Activated naive CD4-positive, alpha-beta T cell treated with anti-CD3 and anti-CD28 coated beads for 36 hours (primary cell): ENCODE results near the gene MAN1C1. TPM values are rescaled to one million over a fixed set of nuclear protein-coding genes. Genes with fewer than 3 reads are reported as not detected.

Experiments
- CTCF ChIA-PET: fragments of 350-600 bp; sonication (Branson Sonifier 250); formaldehyde crosslinking; loops from one replicate; lab custom pipeline; 2021; ENCODE audit warnings: antibody characterized with exemption; lab: Charles Lee
- DNase-seq: peaks from one replicate; pipeline ENCODE4 v3.0.0-alpha.2; 2020
- H3K27ac Mint-ChIP-seq: one replicate; pipeline ENCODE4 v1.8.0; 2021; ENCODE audit warnings: mild to moderate bottlenecking, mixed read lengths
- H3K27me3 Mint-ChIP-seq: one replicate; pipeline ENCODE4 v1.8.0; 2021; ENCODE audit warnings: low read depth, mixed read lengths
- H3K36me3 Mint-ChIP-seq: one replicate; pipeline ENCODE4 v1.8.0; 2021; ENCODE audit warnings: low read depth, mixed read lengths
- H3K4me1 Mint-ChIP-seq: one replicate; pipeline ENCODE4 v1.8.0; 2021; ENCODE audit warnings: low read depth, mixed read lengths
- H3K4me3 Mint-ChIP-seq: one replicate; pipeline ENCODE4 v1.8.0; 2021; ENCODE audit warnings: mild to moderate bottlenecking, moderate library complexity, mixed read lengths
- H3K9me3 Mint-ChIP-seq: one replicate; pipeline ENCODE4 v1.8.0; 2021; ENCODE audit warnings: mixed read lengths
- intact Hi-C: fragments of 100-400 bp; cut with micrococcal nuclease; formaldehyde crosslinking; loops from one replicate; pipeline ENCODE4 v1.15.1; 2023
- total RNA-seq, 2 experiments: library from RNA; stranded (reverse); gene quantifications; one replicate each; pipeline ENCODE4 v1.2.3, GENCODE V29; 2021

MAN1C1 gene
- total RNA-seq, 2 experiments from 2014 or later: 4.9 to 6.3 TPM

DNA sequence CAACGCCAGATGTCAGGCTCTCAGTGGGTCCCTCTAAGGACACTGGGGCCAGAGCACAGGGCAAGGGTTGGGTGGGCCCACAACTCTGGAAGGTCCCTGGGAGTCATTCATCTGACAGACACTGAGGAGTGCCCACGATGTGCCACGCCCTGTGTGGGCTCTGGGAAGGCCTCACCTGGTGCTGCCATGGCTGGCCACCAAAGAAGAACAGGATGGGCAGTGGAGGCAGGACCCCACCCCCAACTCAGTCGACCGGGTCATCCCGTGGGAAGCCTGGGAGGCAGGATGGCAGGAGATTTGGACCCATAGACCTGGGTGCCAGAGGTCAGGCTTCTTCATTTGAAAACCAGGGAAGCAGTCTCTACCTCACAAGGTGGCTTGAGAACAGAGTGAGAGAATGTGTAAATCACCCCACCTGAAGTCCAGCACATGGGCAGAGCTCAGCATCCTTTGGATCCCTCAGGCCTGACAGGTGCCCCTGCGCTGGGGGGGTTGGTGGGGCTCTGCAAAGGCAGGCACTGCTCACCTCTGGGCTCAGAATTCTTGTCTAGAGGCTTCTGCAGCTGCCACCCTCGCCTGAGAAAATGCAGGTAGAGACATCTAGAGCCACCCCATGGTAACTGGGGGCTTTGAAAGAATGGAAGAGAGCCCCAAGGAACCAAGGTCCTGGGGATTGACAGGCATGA lies 182.2 kb downstream of the MAN1C1 start:
- H3K36me3 Mint-ChIP-seq: peaks cover 4% of the 10 kb centered on the region
- peaks cover 3% of the 10 kb centered on the region for H3K9me3 Mint-ChIP-seq
- H3K27me3 Mint-ChIP-seq: no peaks in the 10 kb centered on the region
- peaks cover 68% of the 10 kb centered on the region for H3K4me1 Mint-ChIP-seq
- intact Hi-C loops: loop anchor here (5.0 kb wide), 3 partner anchors 87 to 252 kb away; no protein-coding TSS in a partner anchor
- no peak for DNase-seq
- peak overlapping the region; percentile 63 for H3K4me3 Mint-ChIP-seq
- CTCF ChIA-PET: interaction anchor here (0.6 to 5.2 kb wide), 21 partner anchors 12 to 279 kb away, joined by 3 to 39 read pairs (median 5); partner anchors contain the start of gene MTFR1L
- H3K27ac Mint-ChIP-seq: no peak overlapping the region

DNA sequence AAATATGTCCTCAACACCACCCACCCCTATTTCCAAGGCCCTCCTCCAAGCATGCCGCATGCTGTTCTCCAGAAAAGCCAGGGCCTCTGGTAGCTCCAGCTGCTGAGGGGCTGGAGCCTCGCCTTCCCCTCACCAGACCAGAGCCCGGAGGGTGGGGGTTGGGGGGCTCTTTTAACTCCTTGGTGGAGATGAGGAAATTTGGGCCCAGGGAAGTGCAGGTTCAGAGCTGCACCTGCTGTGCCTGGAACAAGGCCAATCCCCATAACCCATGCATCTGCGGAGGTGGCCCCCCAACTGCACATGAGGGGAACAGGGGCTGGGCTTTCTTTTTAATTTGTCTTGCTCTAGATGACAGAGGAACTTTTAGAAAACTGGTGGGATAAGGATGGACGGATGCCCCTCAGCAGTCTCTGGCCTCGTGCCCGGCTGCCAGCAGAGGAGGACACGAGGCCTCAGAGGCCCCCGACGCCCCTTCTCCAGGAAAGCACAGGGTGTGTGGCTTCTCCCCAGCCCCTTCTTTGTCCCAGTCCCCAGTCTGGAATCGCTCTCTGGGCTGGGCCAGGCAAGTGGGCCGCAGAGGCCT lies 182.9 kb downstream of the MAN1C1 start:
- CTCF ChIA-PET: interaction anchor here (1.0 to 5.2 kb wide), 5 partner anchors 11 to 227 kb away, joined by 3 to 39 read pairs (median 4); no protein-coding TSS in a partner anchor
- peaks cover 3% of the 10 kb centered on the region for H3K9me3 Mint-ChIP-seq
- peak overlapping the region; percentile 63 for H3K4me3 Mint-ChIP-seq
- peak overlapping the region; percentile 52 for H3K27ac Mint-ChIP-seq
- H3K4me1 Mint-ChIP-seq: peaks cover 69% of the 10 kb centered on the region
- no peaks in the 10 kb centered on the region for H3K27me3 Mint-ChIP-seq
- DNase-seq: no peak
- intact Hi-C loops: loop anchor here (5.0 kb wide), 3 partner anchors 87 to 252 kb away; no protein-coding TSS in a partner anchor
- H3K36me3 Mint-ChIP-seq: peaks cover 4% of the 10 kb centered on the region

DNA sequence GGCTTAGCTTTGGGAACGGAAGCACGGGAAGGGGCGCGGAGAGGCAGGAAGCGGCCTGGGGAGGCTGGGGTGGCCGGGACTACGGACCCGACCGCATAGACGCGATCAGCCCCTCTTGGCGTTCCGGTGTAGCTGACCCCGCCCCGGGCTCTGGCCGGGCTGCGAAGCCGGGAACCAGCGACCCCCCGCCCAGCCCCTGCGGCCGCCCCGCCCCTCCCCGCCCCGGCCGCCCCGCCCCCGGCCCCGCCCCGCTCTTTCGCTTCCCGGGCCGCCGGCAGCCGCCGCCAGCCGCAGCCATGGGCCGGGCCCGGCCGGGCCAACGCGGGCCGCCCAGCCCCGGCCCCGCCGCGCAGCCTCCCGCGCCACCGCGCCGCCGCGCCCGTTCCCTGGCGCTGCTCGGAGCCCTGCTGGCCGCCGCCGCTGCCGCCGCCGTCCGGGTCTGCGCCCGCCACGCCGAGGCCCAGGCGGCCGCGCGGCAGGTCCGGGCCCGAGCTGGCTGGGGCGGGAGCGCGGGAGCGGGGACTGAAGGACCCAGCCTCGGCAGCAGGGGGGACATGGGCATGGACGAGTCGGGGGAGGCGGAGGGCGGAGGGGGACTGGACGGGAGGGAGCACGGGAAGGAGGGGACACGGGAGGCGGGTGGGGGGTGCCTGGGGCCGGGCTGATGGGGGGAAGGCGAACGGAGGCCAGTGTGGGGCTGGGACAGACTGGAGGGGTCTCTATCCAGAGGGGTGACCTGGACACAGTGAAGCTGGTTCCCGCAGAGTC lies 183.5 kb downstream of the MAN1C1 start, which contains the start of gene SELENON:
Gene SELENON, plus strand, starts transcription at position 259 of the 768 bp plus-strand sequence. Its CDS starts 38 bp downstream, at position 297.
- CTCF ChIA-PET: interaction anchor here (0.8 to 5.2 kb wide), 6 partner anchors 10 to 227 kb away, joined by 3 to 39 read pairs (median 4); no protein-coding TSS in a partner anchor
- peaks cover 71% of the 10 kb centered on the region for H3K4me1 Mint-ChIP-seq
- peak within 1 kb of the TSS; percentile 57 for H3K27ac Mint-ChIP-seq
- peak within 1 kb of the TSS; percentile 81 for H3K4me3 Mint-ChIP-seq
- H3K9me3 Mint-ChIP-seq: peaks cover 3% of the 10 kb centered on the region
- H3K27me3 Mint-ChIP-seq: no peaks in the 10 kb centered on the region
- H3K36me3 Mint-ChIP-seq: peaks cover 6% of the 10 kb centered on the region
- DNase-seq: peak; percentile 46
- intact Hi-C loops: loop anchor here (5.0 kb wide), 3 partner anchors 88 to 253 kb away; no protein-coding TSS in a partner anchor

DNA sequence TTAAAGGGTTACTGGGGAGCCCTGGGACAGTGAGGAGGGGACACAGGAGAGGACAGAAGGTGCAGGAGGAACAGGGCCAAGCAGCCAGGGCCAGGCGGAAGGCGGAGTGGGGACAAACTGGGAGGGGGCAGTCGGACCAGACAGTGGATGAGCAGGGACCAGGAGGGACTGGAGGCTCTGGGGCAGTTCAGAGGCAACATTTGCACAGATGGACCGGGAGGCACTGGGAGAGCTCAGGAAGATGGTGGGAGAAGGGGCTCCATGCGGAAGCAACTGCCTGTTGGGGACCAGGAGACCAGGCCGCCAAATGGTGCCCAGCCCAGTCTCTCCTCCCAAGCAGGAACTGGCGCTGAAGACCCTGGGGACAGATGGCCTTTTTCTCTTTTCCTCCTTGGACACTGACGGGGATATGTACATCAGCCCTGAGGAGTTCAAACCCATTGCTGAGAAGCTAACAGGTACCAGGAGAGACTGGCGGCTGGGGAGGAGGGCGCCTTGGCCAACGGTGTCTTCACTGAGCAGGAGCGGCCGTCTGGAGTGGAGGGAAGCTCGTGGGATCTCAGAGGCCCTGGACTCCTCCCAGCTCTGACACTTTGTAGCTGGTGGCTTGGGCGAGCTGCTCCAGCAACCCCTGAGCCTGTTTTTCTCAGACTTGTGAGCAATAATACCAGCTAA lies 184.2 kb downstream of the MAN1C1 start:
- Mint-ChIP-seq H3K36me3 (peaks cover 11% of the 10 kb centered on the region), H3K4me1 (peaks cover 67% of the 10 kb centered on the region), H3K27ac (peak overlapping the region; percentile 57), H3K4me3 (peak overlapping the region; percentile 81), H3K27me3 (no peaks in the 10 kb centered on the region), H3K9me3 (peaks cover 3% of the 10 kb centered on the region)
- CTCF ChIA-PET: interaction anchor here (0.8 to 5.2 kb wide), 7 partner anchors 8 to 191 kb away, joined by 3 to 39 read pairs (median 4); no protein-coding TSS in a partner anchor
- DNase-seq: no peak
- intact Hi-C loops: no loop called here

DNA sequence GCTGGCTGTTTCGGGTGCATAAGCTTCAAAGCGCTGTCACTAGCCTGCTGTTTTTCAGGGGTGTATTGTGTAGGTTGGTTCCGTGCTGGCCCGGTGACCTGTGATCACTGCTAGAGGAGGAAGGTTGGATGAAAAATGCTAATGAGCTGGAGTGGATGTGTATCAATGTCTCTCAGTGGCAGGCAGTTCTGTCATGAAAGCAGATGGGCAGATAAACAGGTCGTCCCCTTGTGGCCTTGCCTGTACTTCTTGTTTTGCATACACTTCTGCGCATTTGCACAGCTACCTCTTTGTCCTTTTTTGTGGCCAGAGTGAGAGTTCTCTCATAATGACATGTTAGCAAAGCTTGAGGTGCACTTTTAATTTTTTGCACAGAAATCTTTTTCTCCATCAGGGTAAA lies 186.3 kb downstream of the MAN1C1 start:
- no peak for DNase-seq
- H3K4me1 Mint-ChIP-seq: peaks cover 49% of the 10 kb centered on the region
- intact Hi-C loops: no loop called here

DNA sequence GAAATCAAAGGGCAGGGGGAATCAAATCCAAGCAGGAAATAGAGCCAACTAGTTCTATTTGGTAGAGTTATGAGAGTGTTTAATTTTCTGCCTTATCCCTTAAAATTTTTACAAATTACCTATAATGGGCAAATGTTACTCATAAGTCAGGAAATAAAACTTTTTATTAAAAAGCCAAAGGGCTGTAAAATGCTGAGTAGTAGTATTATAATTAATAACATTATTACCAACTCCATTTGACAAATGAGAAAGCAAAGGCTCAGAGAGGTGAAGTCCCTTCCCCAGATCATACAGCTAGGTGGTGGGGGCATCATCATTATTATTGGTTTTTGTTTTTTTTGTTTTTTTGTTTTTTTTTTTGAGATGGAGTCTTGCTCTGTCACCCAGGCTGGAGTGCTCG lies 186.8 kb downstream of the MAN1C1 start:
- no peak overlapping the region for H3K4me3 Mint-ChIP-seq
- H3K4me1 Mint-ChIP-seq: peaks cover 46% of the 10 kb centered on the region
- intact Hi-C loops: no loop called here
- peaks cover 3% of the 10 kb centered on the region for H3K9me3 Mint-ChIP-seq
- no peaks in the 10 kb centered on the region for H3K27me3 Mint-ChIP-seq
- no peak for DNase-seq
- CTCF ChIA-PET: interaction anchor here (0.5 to 5.2 kb wide), 7 partner anchors 11 to 400 kb away, joined by 3 to 39 read pairs (median 5); no protein-coding TSS in a partner anchor
- peaks cover 14% of the 10 kb centered on the region for H3K36me3 Mint-ChIP-seq
- no peak overlapping the region for H3K27ac Mint-ChIP-seq

More for the DNA sequence above, 186.3 kb downstream of the MAN1C1 start:
- Mint-ChIP-seq H3K9me3 (peaks cover 3% of the 10 kb centered on the region), H3K27me3 (no peaks in the 10 kb centered on the region), H3K27ac (no peak overlapping the region), H3K4me3 (no peak overlapping the region), H3K36me3 (peaks cover 14% of the 10 kb centered on the region)
- CTCF ChIA-PET: interaction anchor here (0.5 to 5.2 kb wide), 8 partner anchors 12 to 399 kb away, joined by 3 to 39 read pairs (median 5); no protein-coding TSS in a partner anchor

DNA sequence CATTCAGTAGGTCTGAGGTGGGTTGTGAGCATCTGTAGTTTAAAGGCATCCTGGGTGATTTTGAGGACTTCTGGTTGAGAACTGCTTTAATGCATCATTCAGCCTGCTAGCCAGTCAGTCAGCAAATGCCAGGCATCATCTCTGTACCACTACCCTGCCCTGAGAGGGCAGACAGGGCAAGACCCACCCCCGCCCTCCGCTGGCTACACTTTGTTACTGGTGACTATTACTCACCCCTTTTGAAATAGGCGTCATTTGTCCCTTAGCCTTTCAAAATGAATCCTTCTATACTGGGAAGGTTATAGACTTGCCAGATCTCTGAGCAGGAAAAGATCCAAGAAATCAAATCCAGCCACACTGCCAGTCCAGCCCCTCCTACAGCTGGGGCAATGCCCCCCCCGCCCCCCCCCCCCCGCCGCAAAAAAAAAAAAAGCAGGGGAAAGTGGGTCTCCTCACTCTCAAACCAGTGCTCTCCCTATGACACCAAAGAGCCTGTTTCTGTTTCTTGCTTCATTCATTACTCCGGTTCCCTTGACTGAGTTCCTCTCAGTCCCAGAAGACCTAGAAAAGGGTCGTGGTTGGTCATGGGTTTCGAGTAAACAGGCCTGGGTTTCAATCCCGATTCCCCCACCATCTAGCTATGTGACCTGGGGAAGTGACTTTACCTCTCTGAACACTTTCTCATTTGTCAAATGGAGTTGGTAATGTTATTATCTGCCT lies 187.8 kb downstream of the MAN1C1 start:
- Mint-ChIP-seq H3K4me3 (no peak overlapping the region), H3K36me3 (peaks cover 18% of the 10 kb centered on the region), H3K4me1 (peaks cover 45% of the 10 kb centered on the region), H3K27ac (peak overlapping the region; percentile 26), H3K9me3 (peaks cover 3% of the 10 kb centered on the region), H3K27me3 (no peaks in the 10 kb centered on the region)
- peak; percentile 79 for DNase-seq
- intact Hi-C loops: no loop called here
- CTCF ChIA-PET: interaction anchor here (0.9 to 5.2 kb wide), 5 partner anchors 24 to 284 kb away, joined by 3 to 39 read pairs (median 3); no protein-coding TSS in a partner anchor

DNA sequence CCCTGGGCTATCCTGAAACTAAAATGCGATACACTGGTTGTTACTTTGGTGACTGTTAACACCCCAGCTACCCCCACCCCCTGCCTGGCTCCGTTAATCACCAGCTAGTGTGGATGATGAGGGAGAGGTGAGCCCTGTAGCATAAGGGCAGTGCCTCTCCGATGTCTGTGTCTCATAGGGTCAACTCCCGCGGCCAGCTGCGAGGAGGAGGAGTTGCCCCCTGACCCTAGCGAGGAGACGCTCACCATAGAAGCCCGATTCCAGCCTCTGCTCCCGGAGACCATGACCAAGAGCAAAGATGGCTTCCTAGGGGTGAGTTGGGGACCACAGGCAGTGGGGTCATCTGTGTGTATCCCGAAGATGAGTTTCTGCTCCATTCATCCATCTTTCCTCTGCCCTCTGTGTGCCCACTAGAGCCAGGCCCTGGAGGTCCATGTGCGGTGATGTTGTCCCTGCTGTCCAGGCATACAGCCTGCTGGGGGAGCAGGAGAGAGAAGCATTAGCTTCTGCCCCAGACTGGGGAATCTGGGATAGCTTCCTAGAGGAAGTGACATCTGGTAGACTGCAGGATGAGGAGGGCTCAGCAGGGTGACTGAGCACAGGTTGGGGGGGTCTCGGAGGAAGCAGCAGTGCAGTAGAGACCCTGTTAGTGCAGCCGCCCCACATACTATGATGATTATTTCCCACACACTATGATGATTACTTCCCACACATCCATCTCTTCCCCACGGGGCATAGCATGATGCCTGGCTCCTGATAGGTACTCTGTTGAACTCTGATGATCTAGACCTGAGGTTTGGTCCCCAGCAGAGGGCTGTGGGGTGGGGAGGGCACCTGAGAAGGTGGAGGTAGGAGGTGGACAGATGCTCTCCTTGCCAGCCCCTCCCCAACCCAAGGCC lies 188.6 kb downstream of the MAN1C1 start:
- no peak for DNase-seq
- peaks cover 42% of the 10 kb centered on the region for H3K4me1 Mint-ChIP-seq
- H3K27ac Mint-ChIP-seq: no peak overlapping the region
- intact Hi-C loops: no loop called here
- CTCF ChIA-PET: interaction anchor here (0.9 to 1.2 kb wide), 3 partner anchors 25 to 232 kb away, joined by 3 read pairs; no protein-coding TSS in a partner anchor
- H3K4me3 Mint-ChIP-seq: no peak overlapping the region
- no peaks in the 10 kb centered on the region for H3K27me3 Mint-ChIP-seq
- H3K9me3 Mint-ChIP-seq: peaks cover 3% of the 10 kb centered on the region
- peaks cover 18% of the 10 kb centered on the region for H3K36me3 Mint-ChIP-seq

DNA sequence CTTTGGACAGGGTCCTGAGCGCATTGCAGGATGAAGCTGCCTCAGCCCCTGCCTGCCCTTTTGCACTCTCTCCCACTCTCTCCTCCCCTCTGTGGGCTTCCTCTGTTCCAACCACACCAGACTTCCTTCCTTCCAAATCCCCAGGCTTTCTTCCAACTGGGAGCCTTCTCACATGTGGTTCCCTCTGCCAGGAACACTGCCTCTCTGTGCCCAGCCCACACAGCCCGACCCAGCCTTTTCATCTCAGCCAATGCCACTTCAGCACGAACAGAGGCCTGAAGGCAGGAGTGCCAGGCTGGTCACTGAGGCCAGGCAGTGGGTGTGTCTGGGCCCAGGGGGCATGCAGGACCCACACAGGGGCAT lies 189.3 kb downstream of the MAN1C1 start:
- no peak for DNase-seq
- intact Hi-C loops: no loop called here
- Mint-ChIP-seq H3K27ac (no peak overlapping the region), H3K4me1 (peaks cover 38% of the 10 kb centered on the region), H3K9me3 (peaks cover 3% of the 10 kb centered on the region), H3K36me3 (peaks cover 18% of the 10 kb centered on the region), H3K27me3 (no peaks in the 10 kb centered on the region), H3K4me3 (no peak overlapping the region)
- CTCF ChIA-PET: interaction anchor here (1.2 kb wide), 1 partner anchor 233 kb away, joined by 3 read pairs; no protein-coding TSS in a partner anchor

DNA sequence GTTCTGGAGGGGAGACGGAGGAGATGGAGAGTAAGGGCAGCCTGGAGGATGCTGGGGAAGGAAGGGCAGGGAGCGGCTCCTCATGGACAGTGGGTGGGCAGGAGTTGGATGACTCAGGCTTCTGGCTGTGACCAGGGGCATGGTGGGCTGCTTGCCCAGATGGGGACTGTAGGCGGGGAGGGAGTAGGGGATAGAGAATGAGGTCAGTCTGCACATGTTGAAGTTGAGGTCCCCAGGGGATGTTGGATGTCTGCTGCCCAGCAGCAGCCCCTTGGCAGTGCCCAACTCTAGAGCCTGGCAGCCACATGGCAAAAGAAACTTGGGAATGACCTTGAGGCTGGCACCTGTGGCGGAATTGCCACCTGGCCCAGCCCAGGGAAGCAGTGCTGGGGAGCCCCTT lies 189.8 kb downstream of the MAN1C1 start:
- DNase-seq: no peak
- Mint-ChIP-seq H3K9me3 (peaks cover 3% of the 10 kb centered on the region), H3K4me1 (peaks cover 36% of the 10 kb centered on the region), H3K36me3 (peaks cover 16% of the 10 kb centered on the region), H3K4me3 (no peak overlapping the region), H3K27me3 (no peaks in the 10 kb centered on the region), H3K27ac (no peak overlapping the region)
- CTCF ChIA-PET: interaction anchor here (0.7 to 1.0 kb wide), 3 partner anchors 161 to 285 kb away, joined by 3 to 6 read pairs (median 4); no protein-coding TSS in a partner anchor
- intact Hi-C loops: no loop called here
